Uterus (tissue), 2 donors: ENCODE measurements around the gene CPLANE2.

ENCODE experiments used
- CTCF ChIP-seq, 4 experiments: fragments of 200-600 bp in 2 of 4; fragments of 450-650 bp in 2 of 4; sonication (generic) in 2 of 4; IDR thresholded peaks; one replicate each; pipeline ENCODE4 v1.5.1; 2016 to 2019; ENCODE audit warnings: antibody characterized with exemption in 4 of 4, mild to moderate bottlenecking in 2 of 4, moderate library complexity in 1 of 4
- POLR2A ChIP-seq, 2 donors: fragments of 450-650 bp; IDR thresholded peaks; one replicate each; pipeline ENCODE4 v1.6.1; 2016; ENCODE audit warnings: antibody characterized with exemption in 2 of 2, mild to moderate bottlenecking in 1 of 2, moderate library complexity in 1 of 2

- TF ChIP-seq POLR2A (IDR thresholded peaks at IDR 0.05), result no peak
- no peak for TF ChIP-seq CTCF (IDR thresholded peaks at IDR 0.05)
Measured at GRCh38 chr1:16189921-16190621, 46.9 kb downstream of the CPLANE2 start.
